H9 (cell line): ENCODE data around the gene KRTAP10-9. TPM values are rescaled to one million over a fixed set of nuclear protein-coding genes. Genes with fewer than 3 reads are reported as not detected.

ENCODE experiments used
- DNase-seq: peaks from one replicate; pipeline ENCODE4 v3.0.0-alpha.2; 2017
- H2AFZ ChIP-seq: one replicate; pipeline ENCODE4 v1.6.1; 2013; ENCODE audit warnings: mild to moderate bottlenecking, low read length, control low read depth, moderate library complexity
- H2AK5ac ChIP-seq: 2 replicates; pipeline ENCODE4 v1.6.1; 2013; ENCODE audit warnings: low read length, control low read depth, mixed read lengths; ENCODE audit not compliant: insufficient read length
- H2BK120ac ChIP-seq: one replicate; pipeline ENCODE4 v1.6.1; 2013; ENCODE audit warnings: low read depth, mild to moderate bottlenecking, low read length, control low read depth, inconsistent platforms; ENCODE audit not compliant: poor library complexity, severe bottlenecking
- H2BK12ac ChIP-seq: 2 replicates; pipeline ENCODE4 v1.6.1; 2013; ENCODE audit warnings: low read length, control low read depth, mixed read lengths, low read depth; ENCODE audit not compliant: insufficient read length
- H2BK15ac ChIP-seq: 2 replicates; pipeline ENCODE4 v1.6.1; 2013; ENCODE audit warnings: low read depth, low read length, control low read depth
- H2BK20ac ChIP-seq: one replicate; pipeline ENCODE4 v1.6.1; 2013; ENCODE audit warnings: low read depth, mild to moderate bottlenecking, low read length, control low read depth, inconsistent platforms; ENCODE audit not compliant: poor library complexity, severe bottlenecking
- H2BK5ac ChIP-seq: 2 replicates; pipeline ENCODE4 v1.6.1; 2013; ENCODE audit warnings: low read length, control low read depth, mixed read lengths; ENCODE audit not compliant: insufficient read length
- H3K14ac ChIP-seq: 2 replicates; pipeline ENCODE4 v1.6.1; 2013; ENCODE audit warnings: low read length, control low read depth; ENCODE audit not compliant: insufficient read depth
- H3K18ac ChIP-seq: 2 replicates; pipeline ENCODE4 v1.6.1; 2013; ENCODE audit warnings: low read depth, mild to moderate bottlenecking, mixed read lengths, low read length, control low read depth; ENCODE audit not compliant: insufficient read length
- H3K23ac ChIP-seq: 2 replicates; pipeline ENCODE4 v1.6.1; 2013; ENCODE audit warnings: low read length, control low read depth, mixed read lengths, low read depth; ENCODE audit not compliant: insufficient read length
- H3K23me2 ChIP-seq: 2 replicates; pipeline ENCODE4 v1.6.1; 2013; ENCODE audit warnings: low read depth, mild to moderate bottlenecking, mixed read lengths, low read length, control low read depth; ENCODE audit not compliant: insufficient read length, poor library complexity, severe bottlenecking
- H3K27ac ChIP-seq: 2 replicates; pipeline ENCODE4 v1.5.1; 2013; ENCODE audit warnings: low read length, control low read depth, mixed read lengths, low read depth; ENCODE audit not compliant: insufficient read length
- H3K27me3 ChIP-seq: 2 replicates; pipeline ENCODE4 v1.6.1; 2013; ENCODE audit warnings: low read length, control low read depth, inconsistent platforms; ENCODE audit not compliant: insufficient read depth
- H3K4ac ChIP-seq: 2 replicates; pipeline ENCODE4 v1.6.1; 2013; ENCODE audit warnings: low read depth, mild to moderate bottlenecking, control low read depth, inconsistent platforms, low read length, moderate library complexity
- H3K4me1 ChIP-seq: 2 replicates; pipeline ENCODE4 v1.6.1; 2013; ENCODE audit warnings: low read length, control low read depth, inconsistent platforms; ENCODE audit not compliant: insufficient read depth
- H3K4me2 ChIP-seq: 2 replicates; pipeline ENCODE4 v1.6.1; 2013; ENCODE audit warnings: low read length, control low read depth, mixed read lengths; ENCODE audit not compliant: insufficient read length, insufficient read depth
- H3K56ac ChIP-seq: 2 replicates; pipeline ENCODE4 v1.6.1; 2013; ENCODE audit warnings: low read depth, mild to moderate bottlenecking, mixed read lengths, low read length, control low read depth; ENCODE audit not compliant: insufficient read length
- H3K79me1 ChIP-seq: 2 replicates; pipeline ENCODE4 v1.6.1; 2013; ENCODE audit warnings: low read depth, mild to moderate bottlenecking, moderate library complexity, low read length, control low read depth, inconsistent platforms; ENCODE audit not compliant: insufficient read depth, poor library complexity, severe bottlenecking
- H3K79me2 ChIP-seq: 2 replicates; pipeline ENCODE4 v1.6.1; 2013; ENCODE audit warnings: low read length, control low read depth, inconsistent platforms; ENCODE audit not compliant: insufficient read depth
- H3K9ac ChIP-seq: 2 replicates; pipeline ENCODE4 v1.6.1; 2013; ENCODE audit warnings: low read length, control low read depth, mixed read lengths; ENCODE audit not compliant: insufficient read length; ENCODE audit errors: extremely low read depth
- H3K9me3 ChIP-seq: one replicate; pipeline ENCODE4 v1.6.1; 2013; ENCODE audit warnings: low read depth, low read length, inconsistent platforms; ENCODE audit not compliant: control insufficient read depth
- H3T11ph ChIP-seq: one replicate; pipeline ENCODE4 v1.6.1; 2013; ENCODE audit warnings: mild to moderate bottlenecking, low read length, control low read depth, inconsistent platforms
- H4K20me1 ChIP-seq: one replicate; pipeline ENCODE4 v1.6.1; 2013; ENCODE audit not compliant: control insufficient read depth, insufficient read length, insufficient read depth
- H4K5ac ChIP-seq: 2 replicates; pipeline ENCODE4 v1.6.1; 2013; ENCODE audit warnings: low read depth, mild to moderate bottlenecking, mixed read lengths, low read length, control low read depth; ENCODE audit not compliant: insufficient read length
- H4K8ac ChIP-seq: replicated peaks from 2 replicates; pipeline ENCODE4 v1.6.1; 2013; ENCODE audit warnings: low read length, control low read depth, mixed read lengths, low read depth; ENCODE audit not compliant: insufficient read length
- H4K91ac ChIP-seq: 2 replicates; pipeline ENCODE4 v1.6.1; 2013; ENCODE audit warnings: low read depth, mild to moderate bottlenecking, moderate library complexity, mixed read lengths, low read length, control low read depth; ENCODE audit not compliant: insufficient read length
- H3K27ac Mint-ChIP-seq, 3 experiments: 2 replicates in 2 of 3; 3 replicates in 1 of 3; pipeline ENCODE4 v1.8.0; 2020 to 2021; ENCODE audit warnings: mixed read lengths in 3 of 3, mild to moderate bottlenecking in 1 of 3, moderate library complexity in 1 of 3
- H3K27me3 Mint-ChIP-seq: 2 replicates; pipeline ENCODE4 v1.8.0; 2021; ENCODE audit warnings: low read depth, mild to moderate bottlenecking, moderate library complexity, mixed read lengths
- H3K36me3 Mint-ChIP-seq, 3 experiments: 2 replicates in 2 of 3; 3 replicates in 1 of 3; pipeline ENCODE4 v1.8.0; 2020 to 2021; ENCODE audit warnings: low read depth in 3 of 3, mixed read lengths in 3 of 3; ENCODE audit not compliant: insufficient read depth in 1 of 3
- H3K4me1 Mint-ChIP-seq, 2 experiments: 2 replicates each; pipeline ENCODE4 v1.8.0; 2020; ENCODE audit warnings: mixed read lengths in 2 of 2
- H3K4me3 Mint-ChIP-seq, 2 experiments: 2 replicates in 1 of 2; 3 replicates in 1 of 2; pipeline ENCODE4 v1.8.0; 2020 to 2021; ENCODE audit warnings: mild to moderate bottlenecking in 2 of 2, mixed read lengths in 2 of 2, moderate library complexity in 1 of 2
- H3K9me3 Mint-ChIP-seq, 2 experiments: 2 replicates in 1 of 2; 3 replicates in 1 of 2; pipeline ENCODE4 v1.8.0; 2020; ENCODE audit warnings: mild to moderate bottlenecking in 2 of 2, mixed read lengths in 2 of 2, moderate library complexity in 1 of 2
- WGBS: extraction: QIAGEN DNeasy Blood & Tissue Kit; methylation state at CpG from one replicate; pipeline ENCODE4 v1.1.7; 2013; ENCODE audit warnings: missing lambda C conversion rate, low lambda C conversion rate, mixed read lengths; ENCODE audit not compliant: insufficient read length; ENCODE audit errors: extremely low coverage; 5-methylcytosine and 5-hydroxymethylcytosine counted together
- total RNA-seq: library from RNA; stranded (reverse); gene quantifications from 2 replicates; pipeline ENCODE4 v1.2.1, GENCODE V29; 2021
- TF ChIP-seq, protein P1 (sequence below): fragments of 200-600 bp; sonication (generic); conservative IDR thresholded peaks from 3 replicates; pipeline ENCODE4 v1.8.0; 2021; ENCODE audit warnings: antibody characterized with exemption, mild to moderate bottlenecking

KRTAP10-9 gene
- total RNA-seq, 1 experiment from 2014 or later = not detected

DNA sequence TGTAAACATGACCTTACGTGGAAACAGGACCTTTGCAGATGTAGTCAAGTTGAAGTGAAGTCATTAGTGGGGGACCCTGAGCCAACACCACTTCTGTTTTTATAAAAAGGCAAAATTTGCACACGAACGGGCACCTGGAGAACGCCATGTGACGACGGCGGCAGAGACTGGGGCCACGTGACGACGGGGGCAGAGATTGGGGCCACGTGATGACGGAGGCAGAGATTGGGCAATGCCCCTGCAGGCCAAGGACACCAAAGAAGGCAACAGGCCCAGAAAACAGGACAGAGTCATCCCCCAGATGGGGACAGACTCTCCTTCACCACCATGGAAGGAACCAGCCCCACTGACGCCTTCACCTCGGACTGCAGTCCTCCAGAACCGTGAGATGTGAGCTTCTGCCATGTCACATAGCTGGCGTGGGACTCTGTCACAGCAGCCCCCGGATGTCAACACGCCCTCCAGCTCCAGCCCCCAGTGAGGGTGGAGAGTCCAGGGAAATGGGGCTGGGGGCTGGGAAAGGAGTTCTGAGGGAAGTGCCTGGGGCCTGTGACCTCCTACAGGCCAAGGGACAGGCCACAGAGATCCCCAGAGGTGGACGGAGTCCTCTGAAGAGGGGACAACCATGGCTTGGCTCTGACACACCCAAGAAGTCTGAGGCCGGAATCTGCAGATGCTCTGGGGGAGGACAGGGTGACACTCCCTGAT is 23.5 kb downstream of the KRTAP10-9 start:
- H3K79me1 ChIP-seq = no peaks in the 10 kb centered on the region
- H3K14ac ChIP-seq = no peak overlapping the region; the same call in 1 of the 2 replicates
- no peak overlapping the region for H2BK20ac ChIP-seq
- no peak overlapping the region for H4K5ac ChIP-seq
- no peak overlapping the region for H3K56ac ChIP-seq
- H2AFZ ChIP-seq = no peak overlapping the region
- H3K4me1 ChIP-seq = no peaks in the 10 kb centered on the region
- H3K18ac ChIP-seq = no peak overlapping the region
- H4K20me1 ChIP-seq = no peaks in the 10 kb centered on the region
- peaks cover 15% of the 10 kb centered on the region for H3K27me3 Mint-ChIP-seq
- no peak overlapping the region for H2BK15ac ChIP-seq
- no peak overlapping the region for H3K27ac Mint-ChIP-seq
- H4K8ac ChIP-seq = no peak overlapping the region
- no peak overlapping the region for H4K91ac ChIP-seq
- H3K79me2 ChIP-seq = no peaks in the 10 kb centered on the region
- no peak for DNase-seq
- H2AK5ac ChIP-seq = no peak overlapping the region
- no peak overlapping the region for H3K27ac ChIP-seq
- TF ChIP-seq, protein P1, sequence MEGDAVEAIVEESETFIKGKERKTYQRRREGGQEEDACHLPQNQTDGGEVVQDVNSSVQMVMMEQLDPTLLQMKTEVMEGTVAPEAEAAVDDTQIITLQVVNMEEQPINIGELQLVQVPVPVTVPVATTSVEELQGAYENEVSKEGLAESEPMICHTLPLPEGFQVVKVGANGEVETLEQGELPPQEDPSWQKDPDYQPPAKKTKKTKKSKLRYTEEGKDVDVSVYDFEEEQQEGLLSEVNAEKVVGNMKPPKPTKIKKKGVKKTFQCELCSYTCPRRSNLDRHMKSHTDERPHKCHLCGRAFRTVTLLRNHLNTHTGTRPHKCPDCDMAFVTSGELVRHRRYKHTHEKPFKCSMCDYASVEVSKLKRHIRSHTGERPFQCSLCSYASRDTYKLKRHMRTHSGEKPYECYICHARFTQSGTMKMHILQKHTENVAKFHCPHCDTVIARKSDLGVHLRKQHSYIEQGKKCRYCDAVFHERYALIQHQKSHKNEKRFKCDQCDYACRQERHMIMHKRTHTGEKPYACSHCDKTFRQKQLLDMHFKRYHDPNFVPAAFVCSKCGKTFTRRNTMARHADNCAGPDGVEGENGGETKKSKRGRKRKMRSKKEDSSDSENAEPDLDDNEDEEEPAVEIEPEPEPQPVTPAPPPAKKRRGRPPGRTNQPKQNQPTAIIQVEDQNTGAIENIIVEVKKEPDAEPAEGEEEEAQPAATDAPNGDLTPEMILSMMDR = no peak
- no peaks in the 10 kb centered on the region for H3K27me3 ChIP-seq
- no CpG with 5 or more reads among the region's 20 CpGs for WGBS
- H3K23me2 ChIP-seq = peaks cover 2% of the 10 kb centered on the region
- peaks cover 7 to 14% of the 10 kb centered on the region in 2 experiments for H3K9me3 Mint-ChIP-seq
- no peak overlapping the region for H3K9ac ChIP-seq
- H3K4ac ChIP-seq = no peak overlapping the region
- H2BK12ac ChIP-seq = no peak overlapping the region
- no peak overlapping the region for H3K23ac ChIP-seq
- no peak overlapping the region for H2BK5ac ChIP-seq
- no peak overlapping the region for H2BK120ac ChIP-seq
- H3K36me3 Mint-ChIP-seq = peaks cover 5 to 8% (median 6%) of the 10 kb centered on the region in 3 experiments
- no peak overlapping the region for H3K4me2 ChIP-seq
- no peak overlapping the region for H3T11ph ChIP-seq
- H3K4me3 Mint-ChIP-seq = no peak overlapping the region
- H3K4me1 Mint-ChIP-seq = peaks cover 14 to 20% of the 10 kb centered on the region in 2 experiments
- H3K9me3 ChIP-seq = no peaks in the 10 kb centered on the region
